ENCODE measurements around the gene RNF144B. TPM values are rescaled to one million over a fixed set of nuclear protein-coding genes. Genes with fewer than 3 reads are reported as not detected.

RNF144B gene
- polyA plus RNA-seq, 3 donors = 25.6 to 31.0 (median 27.9) TPM

DNA sequence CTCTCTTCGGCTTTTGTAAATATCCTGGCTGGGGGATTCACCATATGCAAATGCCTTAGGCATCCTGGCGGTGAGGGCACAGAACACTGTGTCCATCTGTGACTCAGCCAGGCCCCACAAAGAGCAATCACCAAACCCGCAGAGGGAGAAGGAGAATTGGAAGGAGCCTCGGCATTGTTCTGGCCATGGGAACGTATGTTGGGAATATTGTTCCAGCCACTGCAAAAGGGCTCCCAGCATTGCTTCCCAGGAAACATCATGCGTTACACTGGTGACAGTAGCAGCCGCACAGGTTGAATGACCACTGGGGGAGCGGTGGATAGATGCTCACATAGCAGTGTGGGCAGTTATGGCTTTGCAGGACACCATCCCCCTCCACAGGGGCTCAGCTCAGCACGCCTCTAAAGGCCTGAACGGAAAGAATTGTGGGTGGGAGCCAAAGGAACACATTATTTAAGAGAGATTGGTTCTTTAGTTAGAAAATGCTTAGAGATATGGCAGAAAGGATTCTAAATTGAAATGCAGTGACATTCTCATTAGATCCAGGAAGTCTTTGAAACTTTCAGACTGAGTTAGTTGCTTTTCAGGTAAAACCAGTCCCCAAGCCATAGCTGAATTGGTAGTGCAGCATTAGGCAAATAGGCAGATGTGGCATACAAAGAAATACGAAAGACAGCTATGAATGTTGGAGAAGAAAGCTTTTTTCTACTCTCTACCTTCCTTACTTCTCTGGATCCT is 104.3 kb downstream of the RNF144B start:
- Histone ChIP-seq H3K27me3 (ENCODE audit: control insufficient read depth in 2 of 2, insufficient read depth in 2 of 2, low read length in 2 of 2) (no peaks in the 10 kb centered on the region), H3K4me1 (ENCODE audit: control insufficient read depth in 1 of 2, insufficient read depth in 2 of 2, low read length in 2 of 2) (no peaks in the 10 kb centered on the region), H3K4me3 (replicated peaks in 1 of 3; ENCODE audit: low read depth in 2 of 3, low read length in 3 of 3) (no peak overlapping the region), H2AFZ (ENCODE audit: insufficient read depth, low read depth, low read length, poor library complexity, severe bottlenecking) (no peak overlapping the region), H3K9me3 (replicated peaks in 1 of 2; ENCODE audit: control insufficient read depth in 1 of 2, insufficient read depth in 1 of 2, low read length in 2 of 2) (no peaks in the 10 kb centered on the region), H3K4me2 (replicated peaks; ENCODE audit: extremely low read depth, low read length, poor library complexity, severe bottlenecking) (no peak overlapping the region), H3K27ac (ENCODE audit: low read depth in 1 of 2, low read length in 2 of 2) (no peak overlapping the region), H4K20me1 (ENCODE audit: insufficient read depth, low read length) (no peaks in the 10 kb centered on the region), H3K79me2 (ENCODE audit: insufficient read depth, low read length) (no peaks in the 10 kb centered on the region), H3K36me3 (replicated peaks in 1 of 2; ENCODE audit: control insufficient read depth in 1 of 2, insufficient read depth in 2 of 2, low read length in 2 of 2) (no peaks in the 10 kb centered on the region), H3K9ac (ENCODE audit: insufficient read depth, low read length, poor library complexity, severe bottlenecking) (no peak overlapping the region)
- no peak for DNase-seq
- Mint-ChIP-seq H3K4me3 (no peak overlapping the region), H3K4me1 (peaks cover 10% of the 10 kb centered on the region), H3K9me3 (peaks cover 0 to 2% (median 0%) of the 10 kb centered on the region in 7 donors), H3K27ac (peak overlapping the region in 1 of 7 donors; percentile 65), H3K36me3 (no peaks in the 10 kb centered on the region), H3K27me3 (ENCODE audit: low read depth in 3 of 3) (peaks cover 0 to 2% (median 0%) of the 10 kb centered on the region in 3 donors)
- 98% methylated on average over 5 of the region's 11 CpGs for WGBS (ENCODE audit: insufficient coverage)
- TF ChIP-seq, protein P1, sequence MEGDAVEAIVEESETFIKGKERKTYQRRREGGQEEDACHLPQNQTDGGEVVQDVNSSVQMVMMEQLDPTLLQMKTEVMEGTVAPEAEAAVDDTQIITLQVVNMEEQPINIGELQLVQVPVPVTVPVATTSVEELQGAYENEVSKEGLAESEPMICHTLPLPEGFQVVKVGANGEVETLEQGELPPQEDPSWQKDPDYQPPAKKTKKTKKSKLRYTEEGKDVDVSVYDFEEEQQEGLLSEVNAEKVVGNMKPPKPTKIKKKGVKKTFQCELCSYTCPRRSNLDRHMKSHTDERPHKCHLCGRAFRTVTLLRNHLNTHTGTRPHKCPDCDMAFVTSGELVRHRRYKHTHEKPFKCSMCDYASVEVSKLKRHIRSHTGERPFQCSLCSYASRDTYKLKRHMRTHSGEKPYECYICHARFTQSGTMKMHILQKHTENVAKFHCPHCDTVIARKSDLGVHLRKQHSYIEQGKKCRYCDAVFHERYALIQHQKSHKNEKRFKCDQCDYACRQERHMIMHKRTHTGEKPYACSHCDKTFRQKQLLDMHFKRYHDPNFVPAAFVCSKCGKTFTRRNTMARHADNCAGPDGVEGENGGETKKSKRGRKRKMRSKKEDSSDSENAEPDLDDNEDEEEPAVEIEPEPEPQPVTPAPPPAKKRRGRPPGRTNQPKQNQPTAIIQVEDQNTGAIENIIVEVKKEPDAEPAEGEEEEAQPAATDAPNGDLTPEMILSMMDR (IDR thresholded peaks at IDR 0.05) = no peak
- intact Hi-C loops (cut with micrococcal nuclease) = no loop called here

GRCh38 chr6:18492972-18493371 is 105.8 kb downstream of the RNF144B start:
- H3K27ac Mint-ChIP-seq = no peak overlapping the region
- H3K9me3 Mint-ChIP-seq = peaks cover 0 to 2% (median 0%) of the 10 kb centered on the region in 7 donors
- H3K9ac ChIP-seq (ENCODE audit: insufficient read depth, low read length, poor library complexity, severe bottlenecking) = no peak overlapping the region
- WGBS (ENCODE audit: insufficient coverage) = no CpG with 5 or more reads among the region's 2 CpGs
- no peak overlapping the region for H3K4me3 Mint-ChIP-seq
- H3K79me2 ChIP-seq (ENCODE audit: insufficient read depth, low read length) = no peaks in the 10 kb centered on the region
- H3K4me1 ChIP-seq (ENCODE audit: control insufficient read depth in 1 of 2, insufficient read depth in 2 of 2, low read length in 2 of 2) = no peaks in the 10 kb centered on the region
- no peak overlapping the region for H3K27ac ChIP-seq (ENCODE audit: low read depth in 1 of 2, low read length in 2 of 2)
- no peak for DNase-seq
- H3K4me1 Mint-ChIP-seq = peaks cover 10% of the 10 kb centered on the region
- no peak overlapping the region for H3K4me2 ChIP-seq (replicated peaks; ENCODE audit: extremely low read depth, low read length, poor library complexity, severe bottlenecking)
- H3K4me3 ChIP-seq (replicated peaks in 1 of 3; ENCODE audit: low read depth in 2 of 3, low read length in 3 of 3) = no peak overlapping the region
- no peaks in the 10 kb centered on the region for H3K36me3 ChIP-seq (replicated peaks in 1 of 2; ENCODE audit: control insufficient read depth in 1 of 2, insufficient read depth in 2 of 2, low read length in 2 of 2)
- no peaks in the 10 kb centered on the region for H3K9me3 ChIP-seq (replicated peaks in 1 of 2; ENCODE audit: control insufficient read depth in 1 of 2, insufficient read depth in 1 of 2, low read length in 2 of 2)
- H4K20me1 ChIP-seq (ENCODE audit: insufficient read depth, low read length) = no peaks in the 10 kb centered on the region
- H2AFZ ChIP-seq (ENCODE audit: insufficient read depth, low read depth, low read length, poor library complexity, severe bottlenecking) = no peak overlapping the region
- intact Hi-C loops (cut with micrococcal nuclease) = no loop called here
- no peaks in the 10 kb centered on the region for H3K27me3 ChIP-seq (ENCODE audit: control insufficient read depth in 2 of 2, insufficient read depth in 2 of 2, low read length in 2 of 2)
- H3K27me3 Mint-ChIP-seq (ENCODE audit: low read depth in 3 of 3) = peaks cover 0 to 2% (median 0%) of the 10 kb centered on the region in 3 donors
- no peaks in the 10 kb centered on the region for H3K36me3 Mint-ChIP-seq
- TF ChIP-seq, protein P1 (IDR thresholded peaks at IDR 0.05) = no peak
